GM18519 (cell line): Measurements from ENCODE around the gene CLEC2A.
"Not testable (repeated sequence)": the region's sequence is repeated elsewhere in the genome, so short reads cannot be mapped to it uniquely, and the experiment has no call there.

ENCODE experiments used
- ATAC-seq: cut with Tn5 transposase; IDR thresholded peaks from one replicate; pipeline ENCODE4 v1.9.1; 2021; ENCODE audit warnings: mild to moderate bottlenecking, moderate library complexity; ENCODE audit not compliant: unreplicated experiment, low FRiP score

Gene CLEC2A, protein sequence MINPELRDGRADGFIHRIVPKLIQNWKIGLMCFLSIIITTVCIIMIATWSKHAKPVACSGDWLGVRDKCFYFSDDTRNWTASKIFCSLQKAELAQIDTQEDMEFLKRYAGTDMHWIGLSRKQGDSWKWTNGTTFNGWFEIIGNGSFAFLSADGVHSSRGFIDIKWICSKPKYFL

DNA sequence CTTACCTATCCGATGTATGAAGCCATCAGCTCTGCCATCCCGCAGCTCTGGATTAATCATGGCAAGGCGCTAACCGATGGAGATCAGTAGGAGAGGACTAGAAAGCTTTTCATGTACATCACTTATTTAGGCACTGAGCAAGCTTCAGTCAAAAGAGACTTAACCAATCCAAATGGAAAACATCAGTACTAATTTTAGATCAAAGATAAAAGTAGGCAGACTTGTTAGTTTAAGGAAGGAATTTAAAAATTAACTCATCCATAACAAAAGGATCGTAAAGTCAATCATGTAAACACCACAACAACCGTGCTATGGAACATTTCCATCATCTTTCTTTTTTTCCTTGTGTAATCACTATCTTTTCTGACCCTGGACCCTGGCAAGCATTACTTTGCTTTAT, at the start of gene CLEC2A:
Gene CLEC2A (minus strand): TSS at position 101 of the 400 bp plus-strand sequence. CDS start 41 bp downstream, at position 60.
- no peak for ATAC-seq

DNA sequence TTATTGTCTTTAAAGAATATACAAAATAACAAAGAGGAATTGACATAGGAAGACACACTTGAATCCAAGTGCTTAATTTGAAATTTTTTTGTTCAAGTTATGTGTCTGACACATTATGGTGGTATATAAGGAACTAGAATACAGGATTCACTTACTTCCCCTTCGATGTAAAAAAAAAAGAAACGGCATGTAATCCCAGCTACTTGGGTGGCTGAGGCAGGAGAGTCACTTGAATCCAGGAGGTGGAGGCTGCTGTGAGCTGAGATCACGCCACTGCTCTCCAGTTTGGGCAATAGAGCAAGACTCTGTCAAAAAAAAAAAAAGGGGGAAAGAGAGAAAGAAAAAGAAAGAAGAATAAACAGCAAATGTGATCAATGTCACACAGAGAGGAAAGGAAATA, 48.0 kb upstream of the CLEC2A start:
- ATAC-seq = no peak

DNA sequence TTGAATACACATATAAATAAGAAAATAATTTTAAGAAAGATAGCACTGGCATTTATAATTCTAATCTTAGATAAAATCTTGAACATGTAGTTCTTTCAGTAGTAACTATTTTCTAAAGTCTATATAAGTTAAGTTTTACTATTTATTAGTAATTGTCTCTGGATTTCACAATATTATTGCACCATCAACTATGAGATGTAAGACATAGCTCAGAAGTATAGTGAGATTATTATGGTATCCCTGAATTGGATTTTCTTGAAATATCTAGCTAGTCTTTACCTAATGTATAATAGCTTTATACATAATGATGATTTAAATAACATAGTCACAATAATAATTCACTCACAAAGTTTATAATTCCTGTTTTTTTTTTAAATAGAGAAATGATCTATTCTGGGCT, 45.7 kb upstream of the CLEC2A start:
- no peak for ATAC-seq

DNA sequence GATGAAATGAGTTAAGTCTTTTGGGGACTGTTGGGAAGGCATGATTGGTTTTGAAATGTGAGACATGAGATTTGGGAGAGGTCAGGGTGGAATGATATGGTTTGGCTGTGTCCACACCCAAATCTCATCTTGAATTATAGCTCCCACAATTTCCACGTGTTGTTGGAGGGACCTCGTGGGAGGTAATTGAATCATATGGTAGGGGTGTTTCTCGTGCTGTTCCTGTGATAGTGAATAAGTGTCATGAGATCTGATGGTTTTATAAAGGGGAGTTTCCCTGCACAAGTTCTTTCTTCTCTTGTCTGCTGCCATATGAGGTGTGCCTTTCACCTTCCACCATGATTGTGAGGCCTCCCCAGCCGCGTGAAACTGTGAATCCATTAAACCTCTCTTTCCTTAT, 44.5 kb upstream of the CLEC2A start:
- ATAC-seq = not testable (repeated sequence)

DNA sequence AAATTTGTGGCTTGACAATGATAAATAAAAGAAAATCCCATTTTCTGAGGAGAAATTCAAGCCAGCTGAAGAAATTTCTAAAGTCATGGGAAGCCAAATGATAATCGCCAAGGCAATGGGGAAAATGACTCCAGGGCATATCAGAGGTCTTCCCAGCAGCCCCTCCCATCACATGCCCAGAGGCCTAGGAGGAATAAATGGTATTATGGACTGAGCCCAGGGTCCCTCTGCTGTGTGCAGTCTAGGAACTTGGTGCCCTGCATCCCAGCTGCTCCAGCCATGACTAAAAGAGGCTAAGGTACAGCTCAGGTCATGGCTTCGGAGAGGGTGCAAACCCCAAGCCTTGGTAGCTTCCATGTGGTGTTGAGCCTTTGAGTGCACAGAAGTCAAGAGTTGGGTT, 43.4 kb upstream of the CLEC2A start:
- no peak for ATAC-seq

DNA sequence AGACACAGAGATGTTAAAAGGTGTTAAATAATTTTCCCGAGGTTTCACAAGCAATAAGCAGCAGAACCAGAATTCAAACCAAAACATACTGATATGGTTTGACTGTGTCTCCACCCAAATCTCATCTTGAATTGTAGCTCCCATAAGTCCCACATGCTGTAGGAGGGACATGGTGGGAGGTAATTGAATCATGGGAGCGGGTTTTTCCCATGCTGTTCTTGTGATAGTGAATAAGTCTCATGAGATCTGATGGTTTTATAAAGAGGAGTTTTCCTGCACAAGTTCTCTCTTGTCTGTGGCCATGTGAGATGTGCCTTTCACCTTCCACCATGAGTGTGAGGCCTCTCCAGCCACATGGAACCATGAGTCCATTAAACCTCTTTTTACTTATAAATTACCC, 42.6 kb upstream of the CLEC2A start:
- not testable (repeated sequence) for ATAC-seq

DNA sequence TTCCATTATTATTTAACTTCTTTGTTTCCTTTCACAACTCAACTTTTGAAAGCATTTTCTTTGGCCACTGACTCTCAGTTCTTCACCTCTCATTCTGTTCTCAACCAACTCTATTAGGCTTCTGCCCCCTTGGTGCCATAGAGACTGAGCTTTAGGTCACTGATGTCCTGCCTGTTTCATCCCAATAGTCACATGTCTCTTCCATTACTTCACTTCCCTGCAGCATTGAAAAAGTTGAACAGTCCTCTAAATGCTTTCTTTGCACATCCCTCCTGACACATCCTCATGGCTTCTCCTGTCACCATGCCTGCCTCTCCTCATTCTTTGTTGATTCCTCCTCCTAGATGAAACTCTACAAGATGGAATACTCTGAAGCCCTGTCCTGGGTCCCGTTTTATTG, 41.8 kb upstream of the CLEC2A start:
- no peak for ATAC-seq

DNA sequence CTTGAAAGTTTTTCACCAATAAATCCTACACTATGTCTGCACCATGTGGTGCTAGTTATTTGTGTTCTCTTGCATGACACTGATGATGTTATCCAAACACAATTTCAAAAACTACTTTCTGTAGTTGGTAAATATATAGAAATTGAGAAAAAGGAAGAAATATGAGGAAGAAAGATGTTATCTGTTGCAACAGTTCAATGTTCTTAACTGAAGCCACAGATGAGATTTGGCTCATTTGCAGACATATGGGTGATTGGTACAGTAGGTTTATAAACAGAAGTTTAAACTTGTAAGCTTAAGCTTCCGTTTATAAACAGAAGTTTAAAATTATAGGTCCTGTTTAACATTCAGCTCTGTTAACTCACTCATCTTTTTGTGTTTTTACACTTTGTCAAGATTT, 39.0 kb upstream of the CLEC2A start, which contains the start of gene CLEC12A:
Gene CLEC12A (plus strand): TSS at position 229 of the 400 bp plus-strand sequence. CDS start 188 bp downstream, outside the sequence.
- ATAC-seq = no peak

DNA sequence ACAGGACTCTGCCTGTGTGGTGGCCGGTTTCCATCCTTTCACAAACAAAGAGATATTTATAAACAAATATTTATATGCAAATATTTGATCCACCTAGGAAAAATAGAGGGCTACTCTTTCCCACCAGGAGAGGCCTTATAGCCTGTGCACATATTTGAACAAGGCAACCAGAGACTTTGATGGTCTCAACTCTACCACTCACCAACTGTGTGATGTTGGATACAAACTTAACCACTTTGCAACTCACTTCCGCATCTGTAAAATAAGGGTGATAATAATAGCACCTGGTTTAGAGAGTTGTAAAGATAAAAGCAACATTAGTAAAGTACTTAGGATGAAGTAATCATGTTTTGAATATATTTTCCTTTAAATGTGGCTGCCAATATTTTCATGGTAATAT, 37.5 kb upstream of the CLEC2A start:
- no peak for ATAC-seq

DNA sequence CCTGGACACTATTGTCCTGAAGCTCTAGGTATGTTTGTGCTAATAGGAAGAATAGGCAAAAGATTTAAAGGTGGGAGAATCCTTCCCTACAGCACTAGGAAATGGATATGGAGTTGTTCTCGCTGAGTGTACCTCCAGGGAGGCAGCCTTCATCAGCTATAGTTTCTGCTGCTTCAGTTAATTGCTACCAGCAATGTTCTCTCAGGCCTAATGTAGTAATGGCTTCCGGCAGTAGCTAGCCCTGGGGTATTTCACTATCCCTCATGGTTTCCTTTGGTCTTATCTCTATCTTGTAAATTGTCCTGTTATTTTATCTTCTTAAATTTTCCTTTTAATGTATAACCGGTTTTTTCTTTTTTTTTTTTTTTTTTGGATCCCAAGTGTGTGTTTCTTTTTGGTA, 29.7 kb upstream of the CLEC2A start:
- ATAC-seq = no peak

DNA sequence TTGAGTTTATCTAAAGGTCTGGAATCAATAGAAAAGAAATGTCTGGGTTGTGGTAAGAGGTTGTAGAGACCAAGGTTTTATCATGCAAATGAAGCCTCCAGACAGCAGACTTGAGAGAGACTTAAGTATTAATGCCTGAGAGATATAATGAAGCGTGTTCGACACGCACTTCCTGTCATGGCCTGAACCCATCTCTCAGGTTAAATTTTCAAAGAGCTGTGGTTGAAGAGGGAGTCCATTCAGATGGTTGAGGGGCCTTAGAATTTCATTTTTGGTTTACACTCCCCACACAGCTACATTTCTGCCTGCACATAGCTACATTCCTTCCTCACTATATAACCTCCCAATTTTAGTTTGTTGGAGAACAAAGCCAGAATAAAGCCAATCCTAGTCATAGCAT, 28.9 kb upstream of the CLEC2A start:
- no peak for ATAC-seq

DNA sequence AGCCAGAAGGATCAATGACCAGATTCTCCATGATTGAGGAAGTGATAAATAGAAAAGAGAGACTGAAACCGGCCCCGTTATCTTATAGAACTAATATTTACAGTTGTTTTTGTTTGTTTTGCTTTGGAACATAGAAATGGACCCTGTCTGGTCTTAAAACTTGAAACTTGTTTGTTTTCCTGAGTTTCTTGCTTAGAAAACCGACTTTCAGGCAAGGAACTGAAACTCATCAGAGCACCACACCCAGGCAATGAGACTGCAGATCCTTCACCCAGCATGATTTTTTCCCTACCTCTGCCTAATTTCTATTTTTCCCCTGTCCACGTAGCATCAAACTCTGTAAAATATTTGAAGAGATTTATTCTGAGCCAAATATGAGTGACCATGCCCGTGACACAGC, 28.4 kb upstream of the CLEC2A start:
- no peak for ATAC-seq

DNA sequence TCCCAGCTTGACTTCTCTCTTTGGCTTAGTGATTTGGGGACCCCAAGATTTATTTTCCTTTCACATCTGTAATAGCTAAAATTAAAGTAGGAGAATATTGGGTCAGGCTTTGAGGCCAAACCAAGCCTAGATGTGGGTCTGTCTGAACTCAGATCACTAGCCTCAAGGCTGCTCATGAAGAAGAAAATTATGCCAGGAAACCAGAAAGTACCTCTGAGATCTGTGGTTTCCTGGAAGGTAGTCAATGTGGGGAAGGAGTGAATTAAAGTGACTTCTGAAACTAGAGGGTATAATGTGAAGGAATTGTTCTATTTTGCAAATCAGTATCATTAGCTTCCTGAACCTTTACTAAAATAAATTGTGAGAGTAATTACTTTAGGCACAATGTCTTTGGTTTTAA, 25.7 kb upstream of the CLEC2A start:
- no peak for ATAC-seq

DNA sequence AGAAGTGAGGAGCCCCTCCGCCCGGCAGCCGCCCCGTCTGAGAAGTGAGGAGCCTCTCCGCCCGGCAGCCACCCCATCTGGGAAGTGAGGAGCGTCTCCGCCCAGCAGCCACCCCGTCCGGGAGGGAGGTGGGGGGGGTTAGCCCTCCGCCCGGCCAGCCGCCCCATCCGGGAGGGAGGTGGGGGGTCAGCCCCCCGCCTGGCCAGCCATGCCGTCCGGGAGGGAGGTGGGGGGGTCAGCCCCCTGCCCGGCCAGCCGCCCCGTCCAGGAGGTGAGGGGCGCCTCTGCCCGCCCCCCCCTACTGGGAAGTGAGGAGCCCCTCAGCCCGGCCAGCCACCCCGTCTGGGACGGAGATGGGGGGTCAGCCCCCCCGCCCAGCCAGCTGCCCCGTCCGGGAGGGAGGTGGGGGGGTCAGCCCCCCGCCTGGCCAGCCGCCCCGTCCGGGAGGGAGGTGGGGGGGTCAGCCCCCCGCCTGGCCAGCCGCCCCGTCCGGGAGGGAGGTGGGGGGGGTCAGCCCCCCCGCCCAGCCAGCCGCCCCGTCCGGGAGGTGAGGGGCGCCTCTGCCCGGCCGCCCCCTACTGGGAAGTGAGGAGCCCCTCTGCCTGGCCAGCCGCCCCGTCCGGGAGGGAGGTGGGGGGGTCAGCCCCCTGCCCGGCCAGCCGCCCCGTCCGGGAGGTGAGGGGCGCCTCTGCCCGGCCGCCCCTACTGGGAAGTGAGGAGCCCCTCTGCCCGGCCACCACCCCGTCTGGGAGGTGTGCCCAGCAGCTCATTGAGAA, 21.0 kb upstream of the CLEC2A start:
- ATAC-seq = not testable (repeated sequence)

DNA sequence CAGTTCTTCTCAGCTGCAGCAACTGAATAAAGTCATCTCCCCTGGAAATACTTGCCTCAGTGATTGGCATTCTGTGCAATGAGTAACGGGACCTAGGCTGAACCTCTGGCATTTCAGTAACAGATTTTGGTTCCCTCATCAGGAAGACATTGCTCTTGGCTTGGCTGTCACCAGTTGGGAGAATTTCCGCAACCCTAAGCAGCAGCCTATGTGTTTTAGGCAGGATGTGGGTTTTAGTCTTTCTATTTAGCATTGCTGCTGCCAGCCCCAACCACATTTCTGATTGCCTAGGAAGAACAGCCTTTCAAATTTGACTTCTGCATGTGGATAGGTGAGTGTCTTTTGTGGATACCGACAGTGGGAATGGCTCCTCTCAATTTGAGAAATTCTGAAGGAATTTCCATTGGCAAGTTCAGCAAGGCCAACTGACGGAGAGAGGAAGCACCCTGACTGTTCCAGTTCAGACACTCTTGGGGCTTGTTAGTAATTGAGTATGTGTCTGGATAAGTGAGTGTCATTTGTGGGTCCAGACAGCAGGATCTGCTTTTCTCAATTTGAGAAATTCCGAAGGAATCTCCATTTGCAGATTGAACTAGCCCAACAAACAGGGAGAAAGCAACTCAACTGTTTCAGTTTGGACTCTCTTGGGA, 19.0 kb upstream of the CLEC2A start:
- no peak for ATAC-seq

DNA sequence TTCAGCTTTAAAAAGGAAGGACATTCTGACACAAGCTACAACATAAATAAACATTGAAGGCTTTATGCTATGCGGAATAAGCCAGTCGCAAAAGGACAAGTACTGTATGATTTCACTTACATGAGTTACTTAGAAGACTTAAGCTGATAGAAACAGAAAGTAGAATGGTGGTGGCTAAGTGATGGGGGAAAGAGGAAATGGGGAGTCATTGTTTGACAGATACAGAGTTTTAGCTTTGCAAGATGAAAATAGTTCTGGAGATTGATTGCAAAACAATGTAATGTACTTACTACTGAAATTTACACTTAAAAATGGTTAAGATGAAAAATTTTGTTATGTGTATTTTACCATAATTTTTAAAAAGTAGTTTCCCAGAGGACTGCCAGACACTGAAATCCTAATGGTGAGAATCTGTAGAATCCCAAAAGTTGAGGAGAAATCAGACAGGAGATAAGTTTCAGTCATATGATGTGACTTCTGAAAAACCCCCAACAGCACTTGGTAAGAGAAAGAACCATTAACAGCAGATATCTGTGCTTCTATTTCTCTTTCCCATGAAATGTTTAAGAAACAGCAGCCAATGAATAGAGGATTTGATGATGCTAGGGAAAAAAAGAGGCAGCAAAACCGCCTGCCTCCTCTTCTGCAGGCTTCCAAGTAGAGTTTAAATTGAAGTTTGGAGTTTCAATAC, 16.6 kb upstream of the CLEC2A start:
- peak; percentile 95 for ATAC-seq

DNA sequence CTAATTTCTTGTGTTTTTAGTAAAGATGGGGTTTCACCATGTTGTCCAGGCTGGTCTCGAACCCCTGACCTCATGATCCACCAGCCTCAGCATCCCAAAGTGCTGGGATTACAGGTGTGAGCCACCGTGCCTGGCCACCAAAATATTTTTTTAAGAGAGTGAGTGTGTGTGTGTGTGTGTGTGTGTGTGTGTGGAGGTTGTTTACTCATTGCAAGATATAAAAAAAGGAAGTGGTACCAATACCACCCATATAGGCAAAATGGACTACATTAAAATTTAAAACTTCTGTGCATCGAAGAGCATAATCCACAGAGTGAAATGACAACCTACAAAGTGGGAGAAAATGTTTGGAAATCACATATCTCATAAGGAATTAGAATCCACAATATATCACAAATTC, 15.5 kb upstream of the CLEC2A start:
- no peak for ATAC-seq

DNA sequence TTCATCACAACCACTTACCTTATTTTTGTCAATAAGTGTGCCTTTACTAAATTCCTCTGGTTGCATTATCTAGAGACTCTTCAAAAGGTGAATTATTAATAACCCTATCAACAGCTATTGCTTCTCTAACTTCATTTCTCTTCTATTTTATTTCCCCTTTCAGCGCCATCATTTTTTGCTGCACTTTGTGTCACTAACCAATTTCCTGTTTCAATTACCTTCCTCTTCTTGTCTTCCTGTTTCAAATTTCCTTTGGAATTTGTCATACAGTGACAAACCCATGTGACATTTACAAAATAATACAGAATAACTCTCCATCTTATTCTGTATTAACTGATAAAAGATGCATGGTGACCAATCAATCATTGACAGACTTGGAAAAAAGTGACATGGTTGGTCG, 12.2 kb upstream of the CLEC2A start:
- no peak for ATAC-seq

DNA sequence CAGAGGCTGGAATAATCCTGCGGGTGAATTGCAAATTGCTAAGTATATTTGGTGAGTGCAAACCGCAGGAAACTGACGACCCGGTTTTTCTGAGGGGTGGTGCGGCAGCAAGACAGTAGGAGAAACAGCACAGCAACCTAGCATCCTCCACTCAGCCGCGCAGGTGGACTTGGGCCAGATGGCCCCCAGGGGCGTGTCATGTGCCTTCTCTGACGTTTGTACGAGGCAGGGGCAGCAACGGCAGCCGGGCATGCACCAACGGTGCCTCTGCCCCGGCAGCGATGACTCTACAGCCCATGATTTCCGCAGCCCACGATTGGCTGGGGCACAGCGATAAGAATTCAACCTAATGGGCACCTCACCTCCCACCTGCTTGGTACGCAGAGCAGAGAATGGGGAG, 11.1 kb upstream of the CLEC2A start:
- no peak for ATAC-seq

DNA sequence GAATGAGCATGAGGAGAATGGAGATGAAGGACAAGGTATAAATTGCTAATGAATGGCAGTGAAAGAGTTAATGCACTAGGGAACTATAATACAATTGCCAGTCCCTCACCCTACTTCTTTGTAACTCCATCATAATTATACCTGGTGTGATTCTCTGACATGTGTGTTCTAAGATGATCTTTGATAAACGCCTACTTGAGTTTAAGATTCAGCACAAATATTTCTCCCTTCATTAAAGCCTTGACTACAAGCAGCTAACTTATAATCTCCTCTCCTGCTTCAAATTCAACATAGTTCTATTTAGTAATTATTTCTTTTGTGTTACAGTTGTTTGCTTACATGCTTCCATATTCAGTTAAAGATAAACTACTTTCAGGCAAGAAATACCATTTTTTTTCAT, 9.7 kb upstream of the CLEC2A start:
- ATAC-seq = no peak

DNA sequence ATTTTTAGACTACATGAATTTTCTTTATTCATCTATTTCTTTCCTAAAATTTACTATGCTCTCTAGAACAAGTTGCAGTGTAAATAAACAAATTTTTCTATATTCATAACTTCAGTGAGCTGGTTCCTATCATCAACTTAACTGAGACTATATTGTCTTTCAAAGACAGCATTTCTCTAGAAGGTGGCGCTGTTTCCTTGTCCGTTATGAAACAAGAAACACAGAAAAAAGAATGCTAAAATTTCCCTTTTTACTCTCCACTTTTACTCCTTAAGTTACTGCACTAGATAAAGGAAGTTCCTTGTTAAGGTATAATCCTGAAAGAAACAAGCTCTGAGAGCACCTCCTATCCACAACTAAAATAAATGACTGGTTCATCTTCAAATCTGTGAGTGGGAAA, 8.2 kb upstream of the CLEC2A start:
- no peak for ATAC-seq
